HK-2 (cell line): Measurements from ENCODE around the gene DLGAP1.

Experiments
- DNase-seq: peaks from one replicate; pipeline ENCODE4 v3.0.0-alpha.2; 2018; ENCODE audit not compliant: unreplicated experiment

The DLGAP1 gene

DNA sequence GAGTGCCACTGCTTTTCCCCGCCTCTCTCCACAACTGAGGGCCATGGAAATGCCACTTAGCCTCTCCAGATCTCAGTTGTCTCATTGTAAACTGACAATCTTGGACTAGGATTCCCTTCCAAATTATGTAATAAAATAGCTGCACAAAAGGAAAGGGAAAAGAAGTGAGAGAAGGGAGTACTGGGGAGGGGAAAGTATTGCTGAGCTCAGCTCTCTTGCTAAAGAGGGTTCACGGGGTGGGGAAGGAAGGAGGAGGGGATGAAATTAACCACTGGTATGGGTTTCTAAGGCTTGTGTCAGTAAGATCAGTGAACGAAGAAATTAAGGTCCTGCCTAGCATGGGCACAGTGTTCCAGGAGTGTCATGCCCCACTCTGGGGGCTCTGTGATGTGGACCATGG is 587.9 kb downstream of the DLGAP1 start:
- no peak for DNase-seq

DNA sequence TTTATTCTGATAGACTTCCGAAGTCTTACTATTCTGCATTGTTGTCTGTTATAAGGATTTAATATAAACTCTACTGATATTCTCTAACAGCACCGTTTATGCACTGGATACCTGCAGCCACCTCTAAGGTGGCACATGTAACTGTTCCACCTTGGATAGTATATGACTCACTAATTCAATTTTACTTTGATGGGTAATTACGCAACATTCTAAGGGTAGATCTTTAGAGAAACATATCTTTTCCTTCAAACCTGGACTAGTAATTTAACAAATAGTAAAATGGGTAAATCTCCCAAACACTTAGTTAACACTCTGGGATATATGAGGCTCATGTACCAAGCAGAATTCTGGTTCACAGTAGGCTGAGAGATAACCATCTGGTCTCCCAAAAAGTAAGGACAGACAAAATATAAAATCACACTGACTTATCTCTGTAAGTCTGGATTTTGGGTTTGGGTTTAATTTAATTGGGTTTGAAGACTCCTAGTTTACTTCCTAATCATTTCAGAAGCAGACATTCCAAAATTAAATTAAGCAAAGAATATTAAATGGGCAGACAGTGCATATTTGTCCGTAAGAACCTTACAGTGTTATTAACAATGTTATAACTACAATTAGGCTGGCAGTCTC is 590.3 kb downstream of the DLGAP1 start:
- no peak for DNase-seq

DNA sequence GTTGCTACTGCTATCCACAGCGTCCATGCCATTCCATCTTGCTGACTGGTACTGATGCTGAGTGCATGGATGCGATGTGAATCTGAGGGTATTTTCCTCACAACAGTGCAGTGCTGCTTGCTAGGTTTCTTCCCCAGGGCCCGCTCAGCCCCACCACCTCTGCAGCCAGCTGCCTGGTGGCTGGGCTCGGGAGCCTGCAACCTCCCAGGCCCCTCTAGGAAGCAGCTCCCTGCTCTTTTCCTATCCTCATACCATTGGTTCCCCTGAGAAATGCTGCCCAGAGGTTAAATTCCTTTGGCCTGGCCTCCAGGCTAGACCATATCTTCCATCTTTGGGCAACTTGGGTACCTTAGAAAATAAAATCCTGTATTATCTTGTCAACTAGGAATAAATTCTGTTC is 591.5 kb downstream of the DLGAP1 start:
- no peak for DNase-seq

DNA sequence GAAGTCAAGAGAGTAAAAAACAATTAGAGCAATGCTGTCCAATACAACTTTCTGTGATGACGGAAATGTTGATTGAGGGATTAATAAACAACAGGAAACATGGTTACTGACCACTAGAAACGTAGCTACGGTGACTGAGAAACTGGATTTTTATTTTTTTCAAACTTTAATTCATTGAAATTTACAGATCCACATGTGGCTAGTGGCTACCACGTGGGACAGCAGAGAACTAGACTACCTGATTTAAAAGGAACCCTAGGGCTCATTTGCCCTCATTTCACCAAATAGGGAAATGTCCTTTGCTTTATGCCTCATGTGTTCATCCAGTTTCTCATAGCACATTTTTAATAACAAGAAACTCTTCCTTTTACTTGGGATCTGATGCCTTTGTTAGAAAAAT is 592.1 kb downstream of the DLGAP1 start:
- no peak for DNase-seq

- DNase-seq: no peak
These were observed 593.6 kb downstream of the DLGAP1 start for GRCh38 chr18:3861495-3861894.

DNA sequence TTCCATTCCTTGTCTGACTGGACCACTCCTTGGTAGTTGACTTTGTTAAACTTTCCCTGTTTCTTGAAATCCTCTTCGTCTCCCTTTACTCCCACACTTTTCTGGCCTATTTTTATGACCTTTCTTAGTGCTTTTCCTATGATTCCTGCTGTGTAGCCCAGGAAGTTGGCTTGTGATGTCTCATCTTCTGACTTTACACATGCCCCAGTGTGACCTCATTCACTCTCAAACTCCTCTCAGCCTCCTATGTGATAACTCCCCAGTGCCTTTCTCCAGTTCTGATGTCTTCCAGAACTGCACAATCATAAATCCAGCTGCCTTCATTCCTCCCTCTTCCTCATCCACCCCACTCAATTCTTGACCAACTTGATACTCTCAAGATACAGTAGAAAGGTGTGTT is 597.6 kb downstream of the DLGAP1 start:
- no peak for DNase-seq

DNA sequence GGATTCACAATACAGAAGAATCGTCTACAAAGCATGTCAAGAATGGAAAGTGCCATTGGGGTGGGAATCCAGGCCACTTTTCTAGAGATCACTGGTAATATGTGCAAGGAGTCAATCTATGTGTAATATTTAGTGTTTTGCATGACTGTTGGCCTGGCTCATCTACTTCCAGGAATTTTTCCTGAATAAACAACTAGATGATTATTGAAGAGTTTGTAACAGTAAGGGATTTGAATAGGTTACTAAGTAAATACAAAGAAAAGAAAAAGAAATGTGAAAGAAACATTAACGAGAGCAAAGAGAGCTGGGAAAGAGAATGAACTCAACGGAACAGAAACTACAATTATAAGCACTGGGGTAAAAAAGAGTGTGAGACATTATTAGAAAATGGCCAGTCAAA is 599.1 kb downstream of the DLGAP1 start:
- peak; percentile 22 for DNase-seq

DNA sequence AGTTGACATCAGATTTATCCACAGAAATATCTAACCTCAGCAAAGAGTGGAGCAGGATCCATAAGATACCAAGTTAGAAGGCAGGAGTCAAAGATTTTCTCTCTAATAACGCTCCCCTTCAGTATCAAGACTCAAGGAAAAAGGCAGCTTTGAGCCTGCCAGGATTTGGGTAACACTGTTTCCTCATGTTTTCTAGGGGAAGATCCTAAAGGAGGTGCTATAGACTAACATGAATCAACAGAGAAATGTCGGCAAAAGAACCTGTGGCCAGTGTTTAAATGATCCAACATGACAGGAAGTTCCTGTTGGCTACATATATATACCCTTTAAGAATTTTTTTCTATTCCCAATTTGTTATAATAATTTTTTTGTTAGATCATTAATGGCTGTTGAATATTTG is 602.8 kb downstream of the DLGAP1 start:
- DNase-seq: no peak

- no peak for DNase-seq
These were observed 603.9 kb downstream of the DLGAP1 start for GRCh38 chr18:3851159-3851558.

- no peak for DNase-seq
These were observed 606.8 kb downstream of the DLGAP1 start for GRCh38 chr18:3848316-3848715.

- no peak for DNase-seq
These were observed 609.9 kb downstream of the DLGAP1 start for GRCh38 chr18:3845161-3845560.

GRCh38 chr18:3842844-3843243 is 612.3 kb downstream of the DLGAP1 start:
- DNase-seq: no peak

GRCh38 chr18:3840766-3841165 is 614.3 kb downstream of the DLGAP1 start:
- no peak for DNase-seq

- peak; percentile 24 for DNase-seq
These were observed 615.5 kb downstream of the DLGAP1 start for GRCh38 chr18:3839581-3839981.

DNA sequence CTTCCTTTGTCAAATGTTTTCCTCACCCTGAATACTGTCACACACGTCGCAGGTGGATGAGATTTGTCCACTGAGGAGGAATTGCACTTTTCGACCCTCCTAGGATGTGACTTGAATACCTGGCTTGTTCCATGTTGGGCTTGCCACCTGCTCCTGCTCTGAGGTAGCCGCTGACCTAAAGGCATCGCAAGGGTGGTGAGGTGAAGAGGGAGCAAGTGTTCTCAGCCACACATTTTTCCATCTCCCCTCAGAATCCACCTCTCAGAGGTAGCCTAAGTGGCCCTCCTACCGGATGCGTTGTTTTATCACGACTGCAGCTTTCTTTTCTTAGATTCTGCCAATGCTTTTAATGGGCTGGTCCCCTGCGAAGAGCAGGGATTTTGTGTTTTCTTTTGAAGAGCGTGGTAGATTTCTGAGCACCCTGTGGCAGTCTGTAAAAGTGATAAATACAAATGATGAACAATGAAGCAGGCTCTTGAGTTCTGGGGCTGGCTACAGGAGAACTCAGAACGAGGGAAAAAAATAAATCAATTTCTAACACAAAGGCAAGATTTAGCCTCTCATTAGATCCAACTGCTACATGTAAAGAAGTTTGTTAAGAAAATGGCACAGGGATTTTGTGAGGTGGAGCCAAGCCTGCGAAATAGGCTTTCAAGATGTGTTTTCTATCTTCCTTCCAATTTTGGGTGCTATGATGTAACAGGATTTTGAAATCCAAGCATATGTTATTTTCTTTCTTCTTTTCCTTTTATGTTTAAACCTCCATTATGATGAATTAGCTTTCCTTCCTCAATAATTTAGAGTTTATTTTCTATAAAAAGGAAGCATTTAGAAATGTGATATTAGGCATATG is 618.4 kb downstream of the DLGAP1 start:
- no peak for DNase-seq

DNA sequence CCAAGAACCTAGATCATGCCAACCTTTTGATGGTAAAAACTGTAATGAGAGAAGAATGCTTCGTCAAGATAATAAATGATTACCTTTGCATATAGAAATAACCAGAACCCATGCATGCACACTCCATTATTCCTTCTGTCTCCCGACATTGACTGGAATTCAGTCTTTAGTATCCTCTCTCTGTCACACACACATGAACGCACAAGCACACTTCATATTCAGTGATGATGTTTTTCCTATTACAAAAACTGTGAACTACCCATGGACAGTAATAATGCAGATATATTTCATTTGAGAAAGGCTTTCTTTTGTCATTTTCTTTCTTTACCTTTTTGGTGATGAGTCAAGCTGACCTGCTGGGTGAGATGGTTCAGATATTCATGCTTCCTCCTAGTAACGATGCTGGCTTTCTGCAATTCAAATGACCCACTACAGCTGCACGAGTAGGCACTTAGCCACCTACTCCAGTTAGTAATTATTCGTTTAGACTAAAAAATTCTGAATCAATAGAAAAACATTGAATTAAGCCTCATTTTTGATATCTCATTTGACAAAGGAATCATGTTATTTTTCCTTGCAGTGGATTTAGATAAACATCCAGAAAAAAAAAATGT is 623.0 kb downstream of the DLGAP1 start:
- DNase-seq: no peak

DNA sequence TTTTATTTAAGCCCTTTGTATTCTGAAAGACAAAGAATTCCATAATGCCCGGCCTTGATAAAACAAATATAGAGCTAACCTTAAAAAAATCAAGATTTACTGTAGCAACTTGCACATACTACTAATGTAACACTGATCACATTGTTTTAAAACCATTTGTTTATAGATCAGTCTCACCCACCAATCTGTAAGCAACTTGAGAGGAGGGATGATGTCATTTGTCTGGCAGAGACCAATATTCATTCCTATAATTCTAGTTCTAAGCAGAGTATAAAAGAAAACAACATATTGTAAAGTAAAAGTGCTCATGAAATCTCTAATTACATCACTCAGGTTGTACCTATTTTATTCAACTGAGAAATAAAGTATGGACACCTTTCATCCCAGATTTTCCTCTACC is 624.5 kb downstream of the DLGAP1 start:
- DNase-seq: no peak

DNA sequence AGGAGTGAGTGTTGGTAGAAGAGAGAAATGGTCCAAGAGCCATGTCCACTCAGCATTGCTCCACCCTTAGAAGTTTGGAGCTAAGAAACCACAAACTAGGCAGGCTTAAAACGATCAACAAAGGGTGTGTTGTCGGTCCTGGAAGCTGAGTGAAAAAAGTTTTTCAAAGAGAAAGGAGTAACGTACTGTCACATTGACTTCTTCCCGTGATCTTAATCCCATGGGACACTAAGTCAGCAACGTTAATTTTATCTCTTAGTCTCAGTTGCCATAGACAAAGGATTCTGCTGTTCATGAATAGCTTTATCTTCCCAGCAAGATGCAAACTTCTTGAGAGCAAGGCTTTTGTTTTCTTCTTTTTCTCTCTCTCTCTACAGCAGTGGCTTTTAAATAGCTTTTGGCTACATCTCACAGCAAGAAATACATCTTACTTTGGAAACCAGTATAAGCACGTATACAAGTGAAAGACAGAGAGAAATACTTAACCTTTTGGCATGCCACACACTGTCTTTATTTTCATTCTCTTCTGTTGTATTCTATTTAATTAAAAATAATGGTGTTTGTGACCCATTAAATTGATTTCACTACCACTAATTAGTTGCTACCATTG is 627.8 kb downstream of the DLGAP1 start:
- DNase-seq: no peak

DNA sequence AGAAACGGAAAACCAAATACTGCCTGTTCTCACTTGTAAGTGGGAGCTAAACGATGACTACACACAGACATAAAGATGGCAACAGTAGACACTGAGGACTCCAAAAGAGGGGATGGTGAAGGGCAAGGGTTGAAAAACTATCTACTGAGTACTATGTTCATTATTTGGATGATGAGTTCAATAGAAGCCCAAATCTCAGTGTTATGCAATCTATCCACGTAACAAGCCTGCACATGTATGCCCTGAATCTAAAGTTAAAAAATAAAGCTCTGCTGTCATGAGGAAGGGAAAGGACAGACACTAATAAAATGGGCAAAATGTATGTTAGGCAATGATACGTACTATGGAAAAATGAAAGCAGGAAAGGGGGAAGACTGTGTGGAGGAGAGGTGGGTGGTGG is 629.1 kb downstream of the DLGAP1 start:
- no peak for DNase-seq

- no peak for DNase-seq
These were observed 631.0 kb downstream of the DLGAP1 start for GRCh38 chr18:3824101-3824500.

GRCh38 chr18:3823073-3823472 is 632.0 kb downstream of the DLGAP1 start:
- DNase-seq: no peak

DNA sequence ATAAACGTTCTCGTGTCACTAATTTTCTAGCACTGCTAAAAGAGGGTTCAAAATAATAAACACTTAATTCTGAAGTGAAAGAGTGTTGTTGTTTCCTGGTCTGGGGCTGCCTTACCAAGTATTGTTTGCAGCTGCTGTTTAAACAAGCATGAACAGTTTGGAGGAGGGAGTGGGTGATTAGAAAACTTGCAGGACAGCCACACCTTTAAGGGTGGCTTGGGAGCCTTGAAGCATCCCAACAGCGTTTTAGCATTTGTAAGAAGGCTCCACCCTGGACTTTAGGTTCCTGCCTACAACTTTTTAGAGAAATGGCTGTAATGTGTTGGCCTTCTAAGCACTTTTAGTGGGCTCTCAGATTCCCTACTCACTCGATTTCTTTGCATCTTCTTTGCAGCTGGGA is 633.6 kb downstream of the DLGAP1 start:
- no peak for DNase-seq

DNA sequence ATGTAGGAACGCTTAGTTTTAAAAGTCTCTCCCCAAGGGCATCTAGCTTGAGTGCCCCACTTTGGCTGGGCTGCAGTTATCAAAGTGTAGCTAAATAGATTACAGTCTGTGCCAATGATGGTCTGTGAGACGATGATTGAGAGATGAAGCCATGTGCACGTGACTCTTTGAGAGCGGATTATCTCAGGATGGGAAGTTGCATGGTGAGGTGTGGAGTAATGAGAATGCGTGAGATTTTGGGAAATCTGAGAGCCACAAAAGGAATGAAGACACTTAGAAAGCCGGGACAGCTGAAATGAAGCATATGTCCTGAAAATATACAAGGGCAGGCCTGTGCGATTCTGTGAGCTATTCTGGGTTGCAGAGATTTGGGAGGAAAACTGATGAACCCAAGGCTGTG is 635.1 kb downstream of the DLGAP1 start:
- no peak for DNase-seq
